Ishikawa (cell line): ENCODE results near the gene OR10A7.

Source experiments
- CEBPB ChIP-seq: IDR thresholded peaks from 2 replicates; pipeline ENCODE4 v1.6.1; 2012
- CREB1 ChIP-seq: IDR thresholded peaks from 2 replicates; pipeline ENCODE4 v1.6.1; 2012; ENCODE audit warnings: low read depth
- EGR1 ChIP-seq: IDR thresholded peaks from 2 replicates; pipeline ENCODE4 v1.6.1; 2012
- EP300 ChIP-seq: IDR thresholded peaks from 2 replicates; pipeline ENCODE4 v1.6.1; 2012; ENCODE audit warnings: borderline replicate concordance
- FOXM1 ChIP-seq: IDR thresholded peaks from 2 replicates; pipeline ENCODE4 v1.6.1; 2012; ENCODE audit warnings: low read depth, borderline replicate concordance
- MAX ChIP-seq: IDR thresholded peaks from 2 replicates; pipeline ENCODE4 v1.6.1; 2012
- NFIC ChIP-seq: IDR thresholded peaks from 2 replicates; pipeline ENCODE4 v1.6.1; 2012
- RAD21 ChIP-seq: IDR thresholded peaks from 2 replicates; pipeline ENCODE4 v1.6.1; 2012; ENCODE audit warnings: low read depth
- REST ChIP-seq: IDR thresholded peaks from 2 replicates; pipeline ENCODE4 v1.6.1; 2012; ENCODE audit warnings: low read depth, mild to moderate bottlenecking
- TAF1 ChIP-seq: IDR thresholded peaks from 2 replicates; pipeline ENCODE4 v1.6.1; 2012; ENCODE audit warnings: low read depth, mild to moderate bottlenecking
- TCF12 ChIP-seq: IDR thresholded peaks from 2 replicates; pipeline ENCODE4 v1.6.1; 2012; ENCODE audit warnings: low read depth
- TEAD4 ChIP-seq: IDR thresholded peaks from 2 replicates; pipeline ENCODE4 v1.6.1; 2012
- USF1 ChIP-seq: IDR thresholded peaks from 2 replicates; pipeline ENCODE4 v1.6.1; 2012
- YY1 ChIP-seq: IDR thresholded peaks from 2 replicates; pipeline ENCODE4 v1.6.1; 2012; ENCODE audit warnings: low read depth
- ZBTB7A ChIP-seq: IDR thresholded peaks from 2 replicates; pipeline ENCODE4 v1.6.1; 2012; ENCODE audit warnings: low read depth

OR10A7 gene

GRCh38 chr12:55173456-55173855 is 47.4 kb upstream of the OR10A7 start:
- TF ChIP-seq ZBTB7A = no peak
- TF ChIP-seq TEAD4 = no peak
- TF ChIP-seq REST = no peak
- TF ChIP-seq MAX = no peak
- TF ChIP-seq TCF12 = no peak

GRCh38 chr12:55188573-55188972 is 32.3 kb upstream of the OR10A7 start:
- TF ChIP-seq REST (no peak), NFIC (no peak), TAF1 (no peak), ZBTB7A (no peak)

- TF ChIP-seq TEAD4 = no peak
- no peak for TF ChIP-seq YY1
- TF ChIP-seq REST = no peak
- TF ChIP-seq RAD21 = peak; percentile 93
Observed at GRCh38 chr12:55188974-55189556, 31.8 kb upstream of the OR10A7 start.

- TF ChIP-seq USF1 = no peak
- no peak for TF ChIP-seq TCF12
- TF ChIP-seq YY1 = no peak
- TF ChIP-seq EGR1 = no peak
- no peak for TF ChIP-seq REST
- TF ChIP-seq MAX = no peak
- TF ChIP-seq ZBTB7A = no peak
- TF ChIP-seq NFIC = no peak
- no peak for TF ChIP-seq TAF1
- TF ChIP-seq CEBPB = no peak
- no peak for TF ChIP-seq TEAD4
- no peak for TF ChIP-seq CREB1
- TF ChIP-seq FOXM1 = no peak
- TF ChIP-seq EP300 = no peak
- no peak for TF ChIP-seq RAD21
Observed at GRCh38 chr12:55194382-55194781, 26.4 kb upstream of the OR10A7 start.
